IPS-18a (cell line): ENCODE data around the gene ALLC.

Experiments used
- H3K27ac ChIP-seq: one replicate; pipeline ENCODE4 v1.5.1; 2013; ENCODE audit warnings: low read length
- H3K27me3 ChIP-seq: one replicate; pipeline ENCODE4 v1.6.1; 2013; ENCODE audit warnings: mild to moderate bottlenecking, low read length; ENCODE audit not compliant: control insufficient read depth, insufficient read depth
- H3K36me3 ChIP-seq: one replicate; pipeline ENCODE4 v1.6.1; 2013; ENCODE audit warnings: low read depth, low read length; ENCODE audit not compliant: control insufficient read depth
- H3K4me1 ChIP-seq: one replicate; pipeline ENCODE4 v1.6.1; 2013; ENCODE audit warnings: low read depth, low read length; ENCODE audit not compliant: control insufficient read depth
- H3K4me3 ChIP-seq: one replicate; pipeline ENCODE4 v1.5.1; 2013; ENCODE audit warnings: low read length
- H3K9ac ChIP-seq: one replicate; pipeline ENCODE4 v1.6.1; 2013; ENCODE audit warnings: mild to moderate bottlenecking, low read length, moderate library complexity
- H3K9me3 ChIP-seq: one replicate; pipeline ENCODE4 v1.6.1; 2013; ENCODE audit warnings: low read depth, low read length; ENCODE audit not compliant: control insufficient read depth

ALLC gene

DNA sequence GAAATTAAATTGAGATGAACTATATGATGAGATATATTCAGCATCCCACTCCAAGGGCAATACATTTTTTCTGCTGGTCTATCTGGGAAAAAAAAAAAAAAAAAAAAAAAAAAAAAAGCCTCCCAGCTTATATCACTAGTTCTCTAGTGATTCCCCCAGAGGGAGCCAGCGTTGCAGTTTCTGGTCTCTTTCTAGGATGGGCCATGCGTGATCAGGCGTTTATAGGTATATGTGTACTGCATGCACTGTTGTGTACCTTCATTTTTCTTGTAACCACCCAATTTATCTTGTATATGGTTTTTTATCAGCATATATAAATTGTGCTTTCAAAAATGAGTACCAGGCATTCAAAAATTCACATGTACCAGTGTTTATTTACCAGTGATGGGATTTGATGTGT, 80.5 kb downstream of the ALLC start:
- no peak overlapping the region for H3K27ac ChIP-seq
- no peaks in the 10 kb centered on the region for H3K27me3 ChIP-seq
- H3K9ac ChIP-seq: no peak overlapping the region
- no peak overlapping the region for H3K4me3 ChIP-seq
- H3K9me3 ChIP-seq: no peaks in the 10 kb centered on the region
- H3K4me1 ChIP-seq: no peaks in the 10 kb centered on the region
- H3K36me3 ChIP-seq: no peaks in the 10 kb centered on the region

GRCh38 chr2:3739313-3739712, 81.3 kb downstream of the ALLC start:
- Histone ChIP-seq H3K36me3 (no peaks in the 10 kb centered on the region), H3K27me3 (no peaks in the 10 kb centered on the region), H3K9ac (no peak overlapping the region), H3K4me1 (no peaks in the 10 kb centered on the region), H3K27ac (no peak overlapping the region), H3K9me3 (no peaks in the 10 kb centered on the region), H3K4me3 (no peak overlapping the region)

- H3K27ac ChIP-seq: no peak overlapping the region
- H3K4me1 ChIP-seq: no peaks in the 10 kb centered on the region
- H3K27me3 ChIP-seq: no peaks in the 10 kb centered on the region
- H3K9me3 ChIP-seq: no peaks in the 10 kb centered on the region
- H3K36me3 ChIP-seq: no peaks in the 10 kb centered on the region
- H3K4me3 ChIP-seq: no peak overlapping the region
- H3K9ac ChIP-seq: no peak overlapping the region
Observed at GRCh38 chr2:3741396-3741795, 83.4 kb downstream of the ALLC start.

DNA sequence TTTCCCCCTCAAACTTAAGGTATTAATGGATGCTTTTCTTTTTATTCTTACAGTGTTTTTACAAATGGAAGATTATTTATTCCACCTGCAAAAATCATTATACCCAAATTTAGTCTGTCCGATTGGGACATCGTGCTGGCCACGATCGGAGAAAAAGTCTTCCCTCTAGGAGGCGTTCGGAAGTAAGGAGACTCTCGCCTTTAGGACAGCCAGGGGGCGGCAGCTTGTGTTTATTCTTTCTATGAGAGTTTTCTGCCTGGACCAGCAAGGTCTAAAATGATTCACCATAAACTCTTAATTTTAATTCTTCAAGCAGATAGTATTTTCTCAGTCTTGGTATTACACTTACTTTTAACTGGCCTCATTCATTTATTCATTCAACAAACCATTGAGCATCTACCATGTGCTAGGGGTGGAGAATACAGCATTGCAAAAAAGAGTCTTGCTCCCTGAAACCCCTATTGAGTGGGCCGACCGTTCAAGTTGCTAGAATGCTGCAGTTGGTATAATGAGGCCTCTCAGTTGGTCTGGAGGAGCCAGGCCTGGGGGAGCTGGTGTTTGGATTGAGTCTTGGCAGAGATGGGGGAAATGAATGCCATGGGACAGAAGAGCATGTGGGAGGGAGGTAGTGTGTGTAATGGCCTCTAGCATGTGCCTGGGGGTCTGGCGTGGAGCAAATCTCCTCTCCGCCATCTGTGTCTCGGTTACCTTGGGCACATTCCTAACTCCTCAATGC, 84.0 kb downstream of the ALLC start:
- no peak overlapping the region for H3K4me3 ChIP-seq
- H3K27me3 ChIP-seq: no peaks in the 10 kb centered on the region
- H3K27ac ChIP-seq: no peak overlapping the region
- no peak overlapping the region for H3K9ac ChIP-seq
- no peaks in the 10 kb centered on the region for H3K9me3 ChIP-seq
- H3K4me1 ChIP-seq: no peaks in the 10 kb centered on the region
- no peaks in the 10 kb centered on the region for H3K36me3 ChIP-seq

GRCh38 chr2:3742743-3743508, 84.9 kb downstream of the ALLC start:
- no peaks in the 10 kb centered on the region for H3K27me3 ChIP-seq
- H3K9ac ChIP-seq: no peak overlapping the region
- H3K4me3 ChIP-seq: no peak overlapping the region
- no peak overlapping the region for H3K27ac ChIP-seq
- H3K9me3 ChIP-seq: no peaks in the 10 kb centered on the region
- H3K36me3 ChIP-seq: no peaks in the 10 kb centered on the region
- no peaks in the 10 kb centered on the region for H3K4me1 ChIP-seq

GRCh38 chr2:3743951-3744555, 86.1 kb downstream of the ALLC start:
- Histone ChIP-seq H3K27me3 (no peaks in the 10 kb centered on the region), H3K4me3 (no peak overlapping the region), H3K27ac (no peak overlapping the region), H3K9ac (no peak overlapping the region), H3K36me3 (no peaks in the 10 kb centered on the region), H3K4me1 (no peaks in the 10 kb centered on the region), H3K9me3 (no peaks in the 10 kb centered on the region)

GRCh38 chr2:3745920-3746319, 87.9 kb downstream of the ALLC start:
- Histone ChIP-seq H3K27me3 (no peaks in the 10 kb centered on the region), H3K4me3 (no peak overlapping the region), H3K27ac (no peak overlapping the region), H3K36me3 (no peaks in the 10 kb centered on the region), H3K9me3 (no peaks in the 10 kb centered on the region), H3K9ac (no peak overlapping the region), H3K4me1 (no peaks in the 10 kb centered on the region)

GRCh38 chr2:3747032-3747654, 89.1 kb downstream of the ALLC start:
- no peaks in the 10 kb centered on the region for H3K4me1 ChIP-seq
- H3K4me3 ChIP-seq: no peak overlapping the region
- no peaks in the 10 kb centered on the region for H3K9me3 ChIP-seq
- no peak overlapping the region for H3K27ac ChIP-seq
- H3K36me3 ChIP-seq: no peaks in the 10 kb centered on the region
- H3K27me3 ChIP-seq: no peaks in the 10 kb centered on the region
- H3K9ac ChIP-seq: no peak overlapping the region

GRCh38 chr2:3747826-3748225, 89.8 kb downstream of the ALLC start:
- Histone ChIP-seq H3K9me3 (no peaks in the 10 kb centered on the region), H3K27me3 (no peaks in the 10 kb centered on the region), H3K9ac (no peak overlapping the region), H3K4me3 (no peak overlapping the region), H3K36me3 (no peaks in the 10 kb centered on the region), H3K4me1 (no peaks in the 10 kb centered on the region), H3K27ac (no peak overlapping the region)

DNA sequence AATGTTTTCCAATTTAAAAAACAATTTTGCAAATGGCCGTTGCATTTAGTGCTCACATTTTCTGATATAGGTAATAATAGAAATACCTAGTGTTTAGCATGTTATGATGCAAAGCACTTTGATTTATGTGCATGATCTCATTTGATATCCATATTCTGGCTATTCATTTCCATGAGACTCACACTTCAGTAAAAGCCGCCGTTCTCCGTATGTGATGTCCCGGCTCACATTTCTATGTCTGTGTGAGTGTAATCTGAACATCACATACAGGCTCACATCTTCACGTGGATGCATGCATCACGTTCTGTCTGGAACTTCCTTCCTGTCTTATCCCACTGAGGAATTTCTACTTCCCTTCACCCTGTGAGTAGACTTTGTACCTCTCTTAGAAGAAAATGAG, 91.2 kb downstream of the ALLC start:
- Histone ChIP-seq H3K9ac (no peak overlapping the region), H3K27ac (no peak overlapping the region), H3K27me3 (no peaks in the 10 kb centered on the region), H3K36me3 (no peaks in the 10 kb centered on the region), H3K4me3 (no peak overlapping the region), H3K9me3 (no peaks in the 10 kb centered on the region), H3K4me1 (peaks cover 4% of the 10 kb centered on the region)

GRCh38 chr2:3751251-3751650, 93.3 kb downstream of the ALLC start:
- peaks cover 5% of the 10 kb centered on the region for H3K4me1 ChIP-seq
- no peak overlapping the region for H3K9ac ChIP-seq
- no peak overlapping the region for H3K27ac ChIP-seq
- H3K4me3 ChIP-seq: no peak overlapping the region
- no peaks in the 10 kb centered on the region for H3K9me3 ChIP-seq
- no peaks in the 10 kb centered on the region for H3K27me3 ChIP-seq
- no peaks in the 10 kb centered on the region for H3K36me3 ChIP-seq
